ENCODE measurements around the gene SESN3.

The SESN3 gene

DNA sequence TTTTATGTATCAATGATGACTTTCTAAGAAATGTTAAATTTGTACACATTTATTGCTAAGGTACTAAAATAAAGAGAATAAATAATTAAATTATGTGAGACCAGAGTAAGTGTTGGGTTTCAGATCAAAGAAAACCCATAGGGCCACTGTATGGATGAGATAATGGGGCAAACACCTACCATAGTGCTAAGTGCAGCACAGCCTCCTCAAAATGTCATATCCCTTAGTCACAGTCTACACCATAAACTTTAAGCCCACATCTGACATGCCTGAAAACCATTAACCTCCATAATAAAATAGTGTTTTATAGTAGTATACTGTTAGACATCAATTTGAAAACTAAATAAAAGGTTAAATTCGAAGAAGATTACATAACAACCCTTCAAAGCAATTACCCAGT lies 37.5 kb downstream of the SESN3 start:
- in situ Hi-C loops (cut with HindIII; ENCODE audit: low sequenced_read_pairs) = no loop called here
- no peak overlapping the region for H3K4me3 ChIP-seq (ENCODE audit: low read depth, low read length)
- no peak for DNase-seq (ENCODE audit: low read depth, low spot score)
- TF ChIP-seq, protein P1, sequence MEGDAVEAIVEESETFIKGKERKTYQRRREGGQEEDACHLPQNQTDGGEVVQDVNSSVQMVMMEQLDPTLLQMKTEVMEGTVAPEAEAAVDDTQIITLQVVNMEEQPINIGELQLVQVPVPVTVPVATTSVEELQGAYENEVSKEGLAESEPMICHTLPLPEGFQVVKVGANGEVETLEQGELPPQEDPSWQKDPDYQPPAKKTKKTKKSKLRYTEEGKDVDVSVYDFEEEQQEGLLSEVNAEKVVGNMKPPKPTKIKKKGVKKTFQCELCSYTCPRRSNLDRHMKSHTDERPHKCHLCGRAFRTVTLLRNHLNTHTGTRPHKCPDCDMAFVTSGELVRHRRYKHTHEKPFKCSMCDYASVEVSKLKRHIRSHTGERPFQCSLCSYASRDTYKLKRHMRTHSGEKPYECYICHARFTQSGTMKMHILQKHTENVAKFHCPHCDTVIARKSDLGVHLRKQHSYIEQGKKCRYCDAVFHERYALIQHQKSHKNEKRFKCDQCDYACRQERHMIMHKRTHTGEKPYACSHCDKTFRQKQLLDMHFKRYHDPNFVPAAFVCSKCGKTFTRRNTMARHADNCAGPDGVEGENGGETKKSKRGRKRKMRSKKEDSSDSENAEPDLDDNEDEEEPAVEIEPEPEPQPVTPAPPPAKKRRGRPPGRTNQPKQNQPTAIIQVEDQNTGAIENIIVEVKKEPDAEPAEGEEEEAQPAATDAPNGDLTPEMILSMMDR (IDR thresholded peaks at IDR 0.05; ENCODE audit: low read depth, low read length) = no peak

DNA sequence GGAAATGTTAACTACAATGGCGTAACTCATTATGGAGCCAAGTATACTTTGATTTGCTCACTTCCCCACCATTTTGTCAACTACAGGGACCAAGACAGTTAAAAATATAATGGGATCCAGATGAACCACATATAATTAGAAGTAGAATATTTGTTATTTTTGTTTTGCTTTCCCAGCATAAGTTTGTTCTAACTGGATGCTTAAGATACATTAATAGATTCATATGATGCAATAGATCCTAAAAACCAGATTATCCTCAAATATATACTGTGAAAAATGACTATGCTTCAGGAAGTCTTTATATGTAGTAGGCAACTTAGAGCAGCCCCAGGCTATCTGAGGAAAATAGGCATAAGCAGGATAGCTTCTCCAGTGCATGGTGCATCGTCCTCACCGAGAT lies 38.3 kb downstream of the SESN3 start:
- no peak overlapping the region for H3K4me3 ChIP-seq (ENCODE audit: low read depth, low read length)
- no peak for DNase-seq (ENCODE audit: low read depth, low spot score)
- in situ Hi-C loops (cut with HindIII; ENCODE audit: low sequenced_read_pairs) = no loop called here
- TF ChIP-seq, protein P1 (IDR thresholded peaks at IDR 0.05; ENCODE audit: low read depth, low read length) = no peak

DNA sequence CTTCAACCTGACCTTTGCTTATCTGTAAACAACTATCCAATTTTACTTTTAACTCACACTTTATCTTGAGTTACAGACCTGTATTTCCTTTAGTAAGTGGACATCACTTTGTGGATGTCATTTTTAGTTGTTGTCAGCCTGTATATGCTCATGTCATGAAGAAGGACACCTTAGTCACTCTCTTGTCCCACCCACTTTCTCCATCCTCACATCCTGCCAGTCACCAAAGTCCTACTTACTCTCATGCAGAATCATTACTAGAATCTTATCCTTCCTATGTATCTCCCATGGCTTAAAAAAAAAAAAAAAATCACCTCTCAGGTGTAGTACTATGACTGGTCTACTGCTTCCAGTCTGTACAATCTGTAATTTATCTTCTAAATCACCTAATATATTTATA lies 43.3 kb downstream of the SESN3 start:
- DNase-seq (ENCODE audit: low read depth, low spot score) = no peak
- in situ Hi-C loops (cut with HindIII; ENCODE audit: low sequenced_read_pairs) = no loop called here
- TF ChIP-seq, protein P1 (IDR thresholded peaks at IDR 0.05; ENCODE audit: low read depth, low read length) = no peak
- no peak overlapping the region for H3K4me3 ChIP-seq (ENCODE audit: low read depth, low read length)

DNA sequence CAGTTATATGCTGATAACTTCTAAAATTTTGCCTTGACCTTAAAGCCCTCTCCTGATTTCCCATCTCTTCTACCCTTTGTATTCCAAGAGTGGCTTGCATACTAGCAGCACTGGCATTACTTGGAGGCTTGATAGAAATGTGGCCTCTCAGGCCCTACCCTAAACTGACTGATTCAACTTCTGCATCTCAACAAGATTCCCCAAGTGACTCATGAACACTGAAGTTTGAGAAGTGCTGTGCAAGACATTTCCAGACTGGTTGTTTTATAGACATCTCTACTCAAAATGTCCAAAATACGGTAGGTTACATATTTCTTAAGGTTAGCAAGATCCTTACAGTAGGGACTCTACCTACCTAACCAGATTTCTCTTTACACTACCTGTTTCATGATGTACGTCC lies 48.6 kb downstream of the SESN3 start:
- DNase-seq (ENCODE audit: low read depth, low spot score) = no peak
- in situ Hi-C loops (cut with HindIII; ENCODE audit: low sequenced_read_pairs) = no loop called here
- TF ChIP-seq, protein P1 (IDR thresholded peaks at IDR 0.05; ENCODE audit: low read depth, low read length) = no peak
- no peak overlapping the region for H3K4me3 ChIP-seq (ENCODE audit: low read depth, low read length)

DNA sequence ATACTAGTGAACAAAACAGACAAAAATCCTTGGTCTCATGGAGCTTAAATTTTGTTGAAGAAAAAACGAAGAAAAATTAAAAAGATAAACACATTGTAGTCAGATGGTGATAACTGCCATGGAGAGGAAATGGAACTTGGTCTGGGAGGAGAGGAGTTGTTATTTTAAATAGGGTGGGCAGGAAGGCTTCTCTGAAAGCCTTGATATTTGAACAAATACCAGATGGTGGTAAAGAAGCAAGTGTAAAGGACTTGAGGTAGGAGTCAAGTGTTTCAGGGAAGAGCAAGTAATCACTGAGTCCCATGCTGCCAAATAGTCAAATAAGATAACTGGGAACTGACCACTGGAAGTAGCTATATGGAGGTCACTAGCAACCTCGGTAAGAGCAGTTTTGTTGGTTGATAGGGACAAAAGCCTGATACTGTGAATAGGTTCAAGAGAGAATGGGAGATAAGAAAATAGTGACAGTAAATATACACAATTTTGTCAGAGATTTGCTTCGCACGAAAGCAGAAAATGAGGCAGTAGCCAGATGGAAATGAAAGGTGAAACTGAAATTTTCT lies 55.1 kb downstream of the SESN3 start:
- DNase-seq (ENCODE audit: low read depth, low spot score) = no peak
- no peak overlapping the region for H3K4me3 ChIP-seq (ENCODE audit: low read depth, low read length)
- in situ Hi-C loops (cut with HindIII; ENCODE audit: low sequenced_read_pairs) = no loop called here
- TF ChIP-seq, protein P1 (IDR thresholded peaks at IDR 0.05; ENCODE audit: low read depth, low read length) = no peak

DNA sequence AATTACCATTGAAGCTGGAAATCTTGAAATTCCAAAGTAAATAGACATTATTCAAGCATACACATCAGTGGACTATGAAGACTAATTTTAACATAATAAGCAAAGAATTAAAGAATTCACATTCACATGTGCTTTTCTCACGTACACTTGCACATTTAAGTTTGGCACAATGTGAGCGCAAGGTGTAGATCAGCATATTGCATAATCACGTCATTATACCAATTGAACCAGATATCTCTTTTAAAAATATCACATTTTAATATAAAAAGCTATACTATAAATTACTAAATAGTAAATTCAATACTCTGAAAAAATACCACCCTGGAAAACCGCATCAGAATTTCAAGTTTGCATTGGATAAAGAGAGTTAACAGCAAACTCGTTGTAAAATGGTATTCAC lies 60.7 kb downstream of the SESN3 start:
- H3K4me3 ChIP-seq (ENCODE audit: low read depth, low read length) = no peak overlapping the region
- no peak for DNase-seq (ENCODE audit: low read depth, low spot score)
- TF ChIP-seq, protein P1 (IDR thresholded peaks at IDR 0.05; ENCODE audit: low read depth, low read length) = no peak
- in situ Hi-C loops (cut with HindIII; ENCODE audit: low sequenced_read_pairs) = no loop called here

DNA sequence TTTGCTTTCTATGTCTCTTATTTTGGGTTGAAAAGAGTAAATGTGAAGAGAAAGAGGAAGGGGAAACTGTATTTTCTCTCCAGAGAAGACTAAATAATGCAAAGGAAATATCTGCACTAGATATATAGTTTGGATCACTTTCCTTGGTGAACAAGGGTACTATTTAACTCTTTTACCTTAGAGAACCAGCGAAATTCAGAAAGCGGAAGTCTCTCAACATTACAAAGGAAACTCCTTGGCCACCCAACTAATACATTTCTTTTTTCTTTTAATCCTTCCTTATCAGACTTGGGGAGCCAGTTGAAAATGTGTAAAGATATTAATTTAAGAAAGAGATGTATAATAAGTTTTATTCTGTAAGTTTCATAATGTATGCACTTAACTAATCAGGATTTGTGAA lies 64.2 kb downstream of the SESN3 start:
- no peak overlapping the region for H3K4me3 ChIP-seq (ENCODE audit: low read depth, low read length)
- TF ChIP-seq, protein P1 (IDR thresholded peaks at IDR 0.05; ENCODE audit: low read depth, low read length) = no peak
- DNase-seq (ENCODE audit: low read depth, low spot score) = no peak
- in situ Hi-C loops (cut with HindIII; ENCODE audit: low sequenced_read_pairs) = no loop called here

Data from astrocyte of the spinal cord (primary cell).